GM23338 (cell line): ENCODE results near the gene LNX2. TPM values are rescaled to one million over a fixed set of nuclear protein-coding genes. Genes with fewer than 3 reads are reported as not detected.

Experiments
- ATAC-seq: fragments of 200-7000 bp; cut with Tn5 transposase; 3 replicates; pipeline ENCODE4 v1.9.1; 2020
- DNase-seq: peaks from one replicate; pipeline ENCODE4 v3.0.0-alpha.2; 2015; ENCODE audit warnings: low spot score
- H2AFZ ChIP-seq: fragments of 200-600 bp; sonication (generic); 2 replicates; pipeline ENCODE4 v1.8.0; 2016; ENCODE audit warnings: antibody characterized with exemption, mild to moderate bottlenecking, moderate library complexity
- H3F3A ChIP-seq: fragments of 200-600 bp; sonication (generic); replicated peaks from 2 replicates; pipeline ENCODE4 v1.8.0; 2017; ENCODE audit warnings: antibody characterized with exemption, mixed run types, low read depth
- H3K27ac ChIP-seq: fragments of 200-600 bp; sonication (generic); 2 replicates; pipeline ENCODE4 v1.6.1; 2016; ENCODE audit warnings: low read depth
- H3K27me3 ChIP-seq: fragments of 200-600 bp; sonication (generic); 2 replicates; pipeline ENCODE4 v1.8.0; 2016; ENCODE audit warnings: mild to moderate bottlenecking, mixed run types, moderate library complexity; ENCODE audit not compliant: insufficient read depth
- H3K36me3 ChIP-seq: fragments of 200-600 bp; sonication (generic); 2 replicates; pipeline ENCODE4 v1.8.0; 2016; ENCODE audit warnings: mild to moderate bottlenecking; ENCODE audit not compliant: insufficient read depth
- H3K4me1 ChIP-seq: fragments of 200-600 bp; sonication (generic); 2 replicates; pipeline ENCODE4 v1.8.0; 2016; ENCODE audit warnings: mild to moderate bottlenecking, moderate library complexity; ENCODE audit not compliant: insufficient read depth
- H3K4me2 ChIP-seq: fragments of 200-600 bp; sonication (generic); 2 replicates; pipeline ENCODE4 v1.7.1; 2017; ENCODE audit warnings: mixed run types
- H3K4me3 ChIP-seq: fragments of 200-600 bp; sonication (generic); 2 replicates; pipeline ENCODE4 v1.6.1; 2016; ENCODE audit warnings: mixed run types
- H3K79me2 ChIP-seq: fragments of 200-600 bp; sonication (generic); replicated peaks from 2 replicates; pipeline ENCODE4 v1.8.0; 2017; ENCODE audit warnings: mild to moderate bottlenecking; ENCODE audit not compliant: insufficient read depth
- H3K9me2 ChIP-seq: fragments of 200-600 bp; sonication (generic); 2 replicates; pipeline ENCODE4 v1.8.0; 2017; ENCODE audit not compliant: insufficient read depth
- H4K20me1 ChIP-seq: fragments of 200-600 bp; sonication (generic); replicated peaks from 2 replicates; pipeline ENCODE4 v1.8.0; 2017; ENCODE audit warnings: mild to moderate bottlenecking; ENCODE audit not compliant: insufficient read depth
- H3K27ac Mint-ChIP-seq: 2 replicates; pipeline ENCODE4 v1.8.0; 2020; ENCODE audit warnings: inconsistent platforms, mild to moderate bottlenecking, moderate library complexity, mixed read lengths
- H3K27me3 Mint-ChIP-seq: 3 replicates; pipeline ENCODE4 v1.8.0; 2022; ENCODE audit warnings: low read depth, mild to moderate bottlenecking, moderate library complexity, mixed read lengths, inconsistent platforms; ENCODE audit not compliant: insufficient read depth, poor library complexity
- H3K36me3 Mint-ChIP-seq: 3 replicates; pipeline ENCODE4 v1.8.0; 2021; ENCODE audit warnings: low read depth, mild to moderate bottlenecking, inconsistent platforms, moderate library complexity, mixed read lengths
- H3K4me1 Mint-ChIP-seq: 3 replicates; pipeline ENCODE4 v1.8.0; 2020; ENCODE audit warnings: mild to moderate bottlenecking, inconsistent platforms, mixed read lengths
- H3K4me3 Mint-ChIP-seq: 3 replicates; pipeline ENCODE4 v1.8.0; 2021; ENCODE audit warnings: moderate library complexity, mild to moderate bottlenecking, inconsistent platforms, mixed read lengths
- H3K9me3 Mint-ChIP-seq: 3 replicates; pipeline ENCODE4 v1.8.0; 2020; ENCODE audit warnings: moderate library complexity, mild to moderate bottlenecking, inconsistent platforms, mixed read lengths
- CREB1 ChIP-seq: fragments of 250-450 bp; sonication (Bioruptor Pico); IDR thresholded peaks from 2 replicates; pipeline ENCODE4 v1.5.0; 2020; ENCODE audit warnings: low read depth, mild to moderate bottlenecking, moderate library complexity
- CTCF ChIP-seq, 2 experiments: fragments of 200-600 bp in 1 of 2; sonication (generic) in 1 of 2; conservative IDR thresholded peaks; 2 replicates each; pipeline versions ENCODE4 v1.5.1 to v1.6.1; 2016 to 2017; ENCODE audit warnings: antibody characterized with exemption in 2 of 2, low read depth in 2 of 2, mild to moderate bottlenecking in 2 of 2, moderate library complexity in 1 of 2
- ETS1 ChIP-seq: IDR thresholded peaks from 2 replicates; pipeline ENCODE4 v1.6.1; 2016; ENCODE audit warnings: antibody characterized with exemption
- EZH2 ChIP-seq: fragments of 200-600 bp; sonication (generic); IDR thresholded peaks from one replicate; pipeline ENCODE4 v1.8.0; 2017; ENCODE audit warnings: antibody characterized with exemption, mild to moderate bottlenecking, low read depth; ENCODE audit not compliant: unreplicated experiment
- EZH2phosphoT487 ChIP-seq: fragments of 200-600 bp; sonication (generic); IDR thresholded peaks from one replicate; pipeline ENCODE4 v1.8.1; 2018; ENCODE audit warnings: antibody characterized with exemption; ENCODE audit not compliant: unreplicated experiment
- JUNB ChIP-seq: IDR thresholded peaks from one replicate; pipeline ENCODE4 v1.6.1; 2016; ENCODE audit warnings: antibody characterized with exemption; ENCODE audit not compliant: unreplicated experiment
- NANOG ChIP-seq: IDR thresholded peaks from 2 replicates; pipeline ENCODE4 v1.6.1; 2016; ENCODE audit warnings: antibody characterized with exemption, borderline replicate concordance
- POLR2AphosphoS5 ChIP-seq: IDR thresholded peaks from 2 replicates; pipeline ENCODE4 v1.6.1; 2016; ENCODE audit warnings: antibody characterized with exemption, low read depth
- REST ChIP-seq: IDR thresholded peaks from one replicate; pipeline ENCODE4 v1.6.1; 2018; ENCODE audit warnings: antibody characterized with exemption; ENCODE audit not compliant: unreplicated experiment
- STAT1 ChIP-seq: IDR thresholded peaks from one replicate; pipeline ENCODE4 v1.6.1; 2016; ENCODE audit warnings: antibody characterized with exemption; ENCODE audit not compliant: unreplicated experiment
- ZNF114 ChIP-seq: fragments of 250-450 bp; sonication (Bioruptor Pico); IDR thresholded peaks from 2 replicates; pipeline ENCODE4 v1.5.0; 2020; ENCODE audit warnings: mild to moderate bottlenecking, moderate library complexity
- ZNF331 ChIP-seq: fragments of 250-450 bp; sonication (Bioruptor Pico); IDR thresholded peaks from 2 replicates; pipeline ENCODE4 v1.5.0; 2020; ENCODE audit warnings: low read depth, mild to moderate bottlenecking, moderate library complexity
- ZNF462 ChIP-seq: fragments of 250-450 bp; sonication (Bioruptor Pico); IDR thresholded peaks from 2 replicates; pipeline ENCODE4 v1.5.0; 2020; ENCODE audit warnings: mild to moderate bottlenecking, moderate library complexity
- polyA plus RNA-seq: library from polyadenylated mRNA; unstranded; fragments of >200 nt; fragmentation: Nextera tagmentation; extraction: Ambion mirVana; gene quantifications from 2 replicates; pipeline ENCODE4 v1.2.1, GENCODE V29; 2016
- total RNA-seq: library from RNA; depleted of rRNA; stranded (reverse); fragments of >200 nt; shearing (Covaris generic); gene quantifications from 2 replicates; pipeline ENCODE4 v1.2.3, GENCODE V29; 2014

The LNX2 gene
- total and polyA plus RNA-seq, 2 experiments from 2014 or later, result 3.7 to 18.0 TPM

DNA sequence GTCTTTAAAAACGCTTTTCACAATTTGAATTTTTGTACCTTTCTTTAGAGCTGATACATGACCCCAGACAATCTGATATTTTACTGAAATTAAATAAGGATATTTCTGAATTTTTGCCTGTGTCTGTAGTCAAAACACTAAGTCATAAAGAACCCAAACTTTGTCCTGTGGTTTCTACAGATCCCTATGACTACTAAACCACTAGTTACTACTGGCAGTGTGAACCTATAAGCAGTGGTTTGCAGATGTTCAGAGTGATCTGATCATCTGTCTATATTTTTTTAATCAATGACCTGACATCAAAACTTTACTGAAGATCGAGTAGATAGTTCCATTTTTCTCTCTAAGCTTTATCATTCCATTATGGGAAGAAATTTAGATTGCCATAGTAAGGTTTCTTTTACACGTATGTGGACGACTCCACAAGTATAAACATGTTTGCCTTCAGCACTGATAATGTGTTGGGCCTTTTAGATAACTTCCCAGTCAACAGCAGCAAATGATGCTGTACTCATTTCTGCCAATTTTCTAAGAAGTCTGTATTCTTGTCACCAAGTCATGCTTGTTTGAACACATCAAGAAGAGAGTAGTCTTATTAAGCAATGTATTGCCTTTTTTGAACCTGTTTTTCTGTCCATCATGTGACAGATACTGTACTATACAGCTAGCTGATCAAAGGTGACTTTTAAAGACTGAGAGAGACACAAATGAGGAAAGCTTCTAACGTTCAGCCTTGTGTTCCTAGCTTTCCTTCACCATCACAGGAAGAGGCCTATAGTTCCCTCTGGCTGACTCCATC, 23.2 kb upstream of the LNX2 start:
- DNase-seq, result no peak
- Histone ChIP-seq H3K4me2 (no peak overlapping the region), H3F3A (no peaks in the 10 kb centered on the region), H3K9me2 (no peaks in the 10 kb centered on the region), H3K79me2 (peaks cover 45% of the 10 kb centered on the region), H3K27ac (no peak overlapping the region), H2AFZ (no peak overlapping the region), H3K4me1 (0 out of 2 replicates have a peak, but pooled peaks cover 9% of the 10 kb centered on the region), H3K4me3 (no peak overlapping the region), H3K27me3 (no peaks in the 10 kb centered on the region), H3K36me3 (peaks cover 2% of the 10 kb centered on the region; the same call in 1 of the 2 replicates), H4K20me1 (peaks cover 10% of the 10 kb centered on the region)
- H3K27me3 Mint-ChIP-seq, result no peaks in the 10 kb centered on the region
- no peak for ATAC-seq
- H3K4me3 Mint-ChIP-seq, result no peak overlapping the region
- peaks cover 15% of the 10 kb centered on the region; the same call in 2 of the 3 replicates for H3K4me1 Mint-ChIP-seq
- no peak overlapping the region for H3K27ac Mint-ChIP-seq
- peaks cover 4% of the 10 kb centered on the region; the same call in 1 of the 3 replicates for H3K9me3 Mint-ChIP-seq
- peaks cover 16% of the 10 kb centered on the region for H3K36me3 Mint-ChIP-seq
- no peak for TF ChIP-seq JUNB
- TF ChIP-seq ZNF331 (CRISPR knock-in tag), result no peak
- TF ChIP-seq EZH2, result no peak
- no peak for TF ChIP-seq REST
- TF ChIP-seq ZNF462 (CRISPR knock-in tag), result no peak
- TF ChIP-seq ZNF114, result no peak
- TF ChIP-seq ETS1, result no peak
- TF ChIP-seq POLR2AphosphoS5, result no peak
- no peak for TF ChIP-seq CREB1 (CRISPR knock-in tag)
- no peak for TF ChIP-seq NANOG
- no peak for TF ChIP-seq CTCF (conservative IDR thresholded peaks at IDR 0.05; ENCODE audit: low read depth in 2 of 2)
- TF ChIP-seq EZH2phosphoT487, result no peak
- TF ChIP-seq STAT1, result no peak
